ENCODE measurements around the gene TTC27.

- TF ChIP-seq CTCF (optimal IDR thresholded peaks at IDR 0.05 in 1 of 3, IDR thresholded peaks at IDR 0.05 in 1 of 3, conservative IDR thresholded peaks at IDR 0.05 in 1 of 3; ENCODE audit: extremely low read depth in 1 of 3, insufficient read depth in 2 of 3, low read length in 3 of 3) (no peak), EZH2 (IDR thresholded peaks at IDR 0.05; ENCODE audit: low read length) (no peak)
Measured at GRCh38 chr2:32752205-32752604, 124.4 kb downstream of the TTC27 start.

All from keratinocyte (primary cell).